Medulla oblongata (tissue), 1 donor: ENCODE data around the gene SGF29.
"Not testable (repeated sequence)": the region's sequence is repeated elsewhere in the genome, so short reads cannot be mapped to it uniquely, and the experiment has no call there.

Experiments used
- DNase-seq: peaks from one replicate; pipeline ENCODE4 v3.0.0-alpha.2; 2015; ENCODE audit errors: extremely low spot score

The SGF29 gene

GRCh38 chr16:28553776-28554633, at the start of gene SGF29:
Gene SGF29, plus strand, starts transcription at chr16:28553920. Its CDS starts 27,150 bp downstream, at chr16:28581070.
- DNase-seq, result peak; percentile 95

- no peak for DNase-seq
These were observed 48.9 kb upstream of the SGF29 start for GRCh38 chr16:28504707-28505404.

DNA sequence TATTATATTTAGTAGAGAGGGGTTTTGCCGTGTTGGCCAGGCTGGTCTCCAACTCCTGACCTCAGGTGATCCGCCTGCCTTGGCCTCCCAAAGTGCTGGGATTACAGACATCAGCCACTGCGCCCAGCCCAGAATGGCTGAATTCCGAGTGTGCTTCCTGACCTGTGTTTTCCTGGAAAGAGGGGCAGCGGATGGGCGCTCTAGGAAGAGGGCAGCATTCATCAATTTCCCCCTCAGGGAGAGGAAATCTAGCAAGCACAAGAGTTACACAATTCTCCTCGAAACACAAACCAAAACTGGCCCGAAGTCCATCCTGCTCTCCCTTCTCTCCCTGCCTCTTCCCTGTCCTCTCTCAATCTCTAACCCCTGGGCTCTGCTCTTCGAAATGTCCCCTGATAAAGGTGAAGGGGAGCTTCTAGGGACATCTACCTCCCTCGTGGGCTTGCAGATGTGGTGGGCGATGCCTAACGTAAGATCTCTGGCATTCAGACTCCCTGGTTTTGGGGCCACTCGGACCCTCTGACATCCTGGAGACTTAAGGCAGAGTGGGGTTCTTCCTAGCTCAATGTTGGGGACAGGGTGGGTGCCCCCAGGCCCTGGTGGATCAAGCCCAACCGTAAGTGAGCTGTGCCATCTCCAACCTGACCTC, 48.1 kb upstream of the SGF29 start:
- no peak for DNase-seq

- no peak for DNase-seq
These were observed 42.7 kb upstream of the SGF29 start for GRCh38 chr16:28511031-28511430.

- DNase-seq, result no peak
These were observed 41.6 kb upstream of the SGF29 start for GRCh38 chr16:28511801-28512789.

- DNase-seq, result no peak
These were observed 40.1 kb upstream of the SGF29 start for GRCh38 chr16:28513484-28514181.

GRCh38 chr16:28514246-28514645, 39.5 kb upstream of the SGF29 start:
- no peak for DNase-seq

DNA sequence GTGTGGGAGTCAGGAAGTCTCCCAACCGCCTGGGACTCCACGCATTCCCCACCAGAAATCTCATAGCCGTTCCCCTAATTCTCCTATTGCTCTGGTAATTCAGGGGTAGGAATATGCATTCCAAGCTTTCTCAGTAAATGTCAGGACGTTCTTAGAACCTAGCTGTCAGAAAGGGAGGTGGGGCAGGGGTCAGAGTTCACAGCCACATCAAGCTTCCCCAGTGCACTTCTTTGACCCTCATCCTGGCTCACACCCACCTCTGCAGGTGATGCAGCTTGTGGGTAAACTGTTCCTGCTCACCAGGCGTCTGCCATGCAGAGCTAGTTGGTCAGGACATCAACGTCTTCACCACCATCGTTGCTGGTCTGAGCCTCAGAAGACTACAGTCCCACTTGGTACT, 33.0 kb upstream of the SGF29 start:
- DNase-seq, result no peak

DNA sequence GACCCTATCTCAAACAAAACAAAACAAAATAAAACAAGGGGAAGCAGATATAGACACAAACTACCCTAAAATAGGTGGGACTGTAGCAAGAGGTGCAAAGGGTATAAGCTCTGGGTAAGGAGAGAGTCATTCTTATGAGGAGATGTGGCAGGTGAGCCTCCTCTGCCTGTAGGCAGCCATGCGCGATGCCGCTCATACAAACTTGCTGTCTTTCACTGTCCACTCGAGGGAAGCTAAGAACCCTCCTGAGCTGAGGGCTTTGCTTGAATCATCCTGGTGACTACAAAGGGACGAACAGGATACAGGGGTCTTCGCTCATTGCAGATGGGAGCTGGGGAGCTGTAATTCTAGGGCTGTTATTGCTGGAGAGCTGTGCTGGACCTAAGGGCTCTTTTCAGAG, 32.3 kb upstream of the SGF29 start:
- no peak for DNase-seq

- DNase-seq, result no peak
These were observed 30.9 kb upstream of the SGF29 start for GRCh38 chr16:28522792-28523191.

GRCh38 chr16:28524681-28525171, 29.0 kb upstream of the SGF29 start:
- DNase-seq, result no peak

DNA sequence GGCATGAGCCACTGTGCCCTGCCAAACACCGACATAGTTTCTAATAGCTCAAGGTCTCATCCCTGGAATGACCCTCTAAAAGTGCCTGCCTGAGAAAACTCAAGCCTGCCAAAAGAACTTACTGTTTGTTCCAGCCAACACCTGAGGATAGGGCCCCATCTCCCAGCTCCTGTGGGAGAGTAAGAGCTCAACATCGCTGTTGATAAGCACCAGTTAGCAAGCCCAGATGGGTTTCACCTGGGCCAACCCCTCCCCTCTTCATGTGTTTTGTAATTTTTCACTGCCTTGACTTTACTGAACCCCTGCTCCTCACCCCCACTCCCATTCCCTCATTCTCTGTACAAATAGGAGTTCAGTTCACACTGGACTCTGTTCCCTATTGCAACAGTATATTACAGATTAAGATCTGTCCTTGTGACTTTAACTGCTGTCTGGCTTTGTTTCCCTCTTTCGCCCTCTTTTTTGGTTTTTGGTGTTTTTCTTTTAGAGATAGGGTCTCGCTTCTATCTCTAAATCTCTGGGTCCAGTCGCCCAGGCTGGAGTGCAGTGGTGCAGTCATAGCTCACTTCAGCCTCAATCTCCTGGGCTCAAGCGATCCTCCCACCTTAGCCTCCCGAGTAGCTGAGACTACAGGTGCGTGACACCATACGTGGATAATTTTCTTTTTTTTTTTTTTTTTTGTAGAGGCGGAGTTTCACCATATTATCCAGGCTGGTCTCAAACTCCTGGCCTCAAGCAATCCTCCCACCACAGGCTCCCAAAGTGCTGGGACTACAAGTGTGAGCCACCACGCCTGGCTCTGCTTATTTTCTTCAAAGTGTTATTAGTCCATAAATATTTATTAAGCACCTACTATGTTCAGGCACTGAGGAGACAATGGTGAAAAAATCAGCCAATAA, 27.3 kb upstream of the SGF29 start:
- DNase-seq, result no peak

DNA sequence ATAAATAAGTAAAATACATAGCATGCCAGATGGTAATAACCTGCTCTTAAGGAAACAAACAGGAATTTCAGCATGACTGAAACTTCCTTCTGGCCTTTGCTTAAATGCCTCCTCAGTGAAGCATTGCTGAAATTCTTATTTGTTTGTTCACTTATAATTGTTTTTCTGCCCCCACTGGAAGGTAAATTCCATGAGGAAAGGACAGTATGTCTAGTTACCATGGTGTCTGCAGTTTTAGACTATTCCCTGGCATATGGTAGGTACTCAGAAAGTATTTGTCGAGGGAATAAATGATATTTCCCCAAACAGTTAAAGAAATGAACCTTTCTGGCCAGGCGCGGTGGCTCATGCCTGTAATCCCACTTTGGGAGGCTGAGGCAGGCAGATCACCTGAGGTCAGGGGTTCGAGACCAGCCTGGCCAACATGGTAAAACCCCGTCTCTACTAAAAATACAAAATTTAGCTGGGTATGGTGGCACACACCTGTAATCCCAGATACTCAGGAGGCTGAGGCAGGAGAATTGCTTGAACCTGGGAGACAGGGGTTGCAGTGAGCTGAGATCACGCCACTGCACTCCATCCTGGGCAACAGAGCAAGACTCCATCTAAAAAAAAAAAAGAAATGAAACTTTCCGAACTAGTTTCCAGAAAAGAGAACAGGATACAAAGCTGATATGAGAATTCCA, 26.5 kb upstream of the SGF29 start:
- not testable (repeated sequence) for DNase-seq

- no peak for DNase-seq
These were observed 25.7 kb upstream of the SGF29 start for GRCh38 chr16:28527985-28528384.

DNA sequence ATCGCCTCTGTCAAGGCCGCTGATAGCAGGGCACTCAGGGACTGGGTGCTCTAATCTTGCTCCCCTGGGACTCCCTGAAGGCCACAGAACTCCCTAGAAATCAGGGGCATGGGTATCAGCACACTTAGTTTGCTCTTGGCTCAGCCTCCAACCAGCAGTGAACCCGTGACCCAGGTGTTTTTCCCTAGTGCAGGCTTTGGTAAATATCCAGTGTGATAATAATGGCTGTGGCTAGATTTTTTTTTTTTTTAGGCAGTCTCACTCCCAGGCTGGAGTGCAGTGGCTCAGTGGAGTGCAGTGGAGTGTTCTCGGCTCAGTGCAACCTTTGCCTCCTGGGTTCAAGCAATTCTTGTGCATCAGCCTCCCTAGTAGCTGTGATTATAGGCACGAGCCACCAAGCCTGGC, 25.3 kb upstream of the SGF29 start:
- DNase-seq, result no peak

GRCh38 chr16:28529124-28529523, 24.6 kb upstream of the SGF29 start:
- DNase-seq, result no peak

DNA sequence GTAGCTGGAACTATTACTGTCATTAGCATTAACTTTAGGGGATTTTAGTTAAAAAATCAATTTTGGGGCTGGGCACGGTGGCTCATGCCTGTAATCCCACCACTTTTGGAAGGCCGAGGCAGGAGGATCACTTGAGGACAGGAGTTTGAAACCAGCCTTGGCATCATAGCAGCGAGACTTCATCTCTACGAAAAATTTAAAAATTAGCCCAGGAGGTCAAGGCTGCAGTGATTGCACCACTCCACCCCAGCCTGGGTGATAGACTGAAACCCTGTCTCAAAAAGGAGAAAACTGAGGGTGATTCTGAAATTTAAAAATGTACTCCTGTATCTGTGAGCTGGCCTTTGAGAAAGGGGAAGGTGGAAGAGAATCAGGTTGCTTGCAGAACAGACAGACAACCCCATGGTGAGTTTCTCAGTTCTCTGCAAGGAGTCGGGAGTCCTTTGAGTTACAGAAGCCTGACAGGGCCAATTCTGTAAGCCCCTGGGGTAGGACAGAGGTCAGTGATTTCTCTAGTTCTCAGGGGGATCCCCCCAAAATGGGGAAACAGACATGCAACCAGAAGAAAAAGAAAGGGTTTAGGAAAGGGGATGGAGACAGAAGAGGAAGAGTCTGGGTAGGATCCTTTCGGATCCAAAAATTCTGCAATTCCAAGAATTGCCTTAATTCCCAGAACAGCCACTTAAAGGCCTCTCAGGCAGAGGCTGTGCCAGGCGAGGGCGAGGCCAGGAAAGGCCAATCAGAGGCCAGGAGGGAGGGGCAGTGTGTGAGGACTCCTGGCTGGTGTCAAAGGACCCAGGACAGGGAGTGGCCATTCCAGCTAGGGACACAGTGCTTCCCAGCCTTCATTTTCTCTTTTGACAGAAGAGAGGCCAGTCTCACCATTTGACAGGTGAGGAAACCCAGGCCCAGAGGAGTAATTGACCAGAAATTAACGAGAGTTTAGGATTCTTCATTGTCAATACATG, 21.7 kb upstream of the SGF29 start:
- DNase-seq, result no peak
